HG03439 (cell line): ENCODE measurements around the gene ZFHX3.

Experiments used
- ATAC-seq: cut with Tn5 transposase; IDR thresholded peaks from one replicate; pipeline ENCODE4 v1.9.1; 2021; ENCODE audit warnings: mild to moderate bottlenecking, moderate library complexity; ENCODE audit not compliant: unreplicated experiment

ZFHX3 gene

GRCh38 chr16:72886346-72886974 lies 161.5 kb downstream of the ZFHX3 start:
- no peak for ATAC-seq

DNA sequence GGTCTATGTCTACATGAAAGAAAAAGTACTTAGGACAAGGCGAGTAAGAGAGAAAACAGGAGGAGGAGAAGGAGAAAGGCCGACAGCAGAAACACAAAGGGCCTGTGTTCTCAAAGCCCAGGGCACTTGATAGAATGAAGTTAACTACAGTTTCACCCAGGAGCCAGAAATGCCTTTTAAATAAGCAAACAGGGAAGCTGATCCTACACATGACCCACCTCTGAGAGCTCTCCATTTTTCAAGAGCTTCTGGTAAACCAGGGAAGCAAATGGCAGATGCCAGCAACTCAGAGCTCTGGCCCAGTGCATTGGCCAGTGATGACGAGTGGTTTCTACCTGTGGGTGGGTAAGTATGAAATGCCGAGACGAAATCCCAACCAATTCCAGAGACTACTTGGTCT lies 163.4 kb downstream of the ZFHX3 start:
- no peak for ATAC-seq

- ATAC-seq: no peak
Observed at GRCh38 chr16:72884037-72884436, 163.9 kb downstream of the ZFHX3 start.

DNA sequence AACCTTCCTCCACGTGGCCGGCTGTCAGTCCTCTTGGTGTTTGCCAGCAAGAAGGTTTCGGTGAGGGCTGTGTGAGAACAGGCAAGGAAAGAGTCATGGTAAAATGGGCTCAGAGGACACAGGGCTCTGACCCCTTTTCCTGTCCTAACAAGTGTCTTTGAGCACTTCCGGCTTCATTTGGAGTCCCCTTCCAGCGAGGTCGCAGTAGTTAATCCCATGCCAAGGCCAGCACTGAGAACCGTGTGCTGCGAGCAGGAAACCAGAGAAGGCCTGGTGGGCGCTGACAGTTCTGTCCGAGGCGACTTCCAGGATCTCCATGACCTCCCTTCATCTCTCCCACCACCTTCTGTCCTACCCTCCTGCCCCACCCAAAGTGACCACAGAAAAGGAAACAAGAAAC lies 168.1 kb downstream of the ZFHX3 start:
- ATAC-seq: no peak

DNA sequence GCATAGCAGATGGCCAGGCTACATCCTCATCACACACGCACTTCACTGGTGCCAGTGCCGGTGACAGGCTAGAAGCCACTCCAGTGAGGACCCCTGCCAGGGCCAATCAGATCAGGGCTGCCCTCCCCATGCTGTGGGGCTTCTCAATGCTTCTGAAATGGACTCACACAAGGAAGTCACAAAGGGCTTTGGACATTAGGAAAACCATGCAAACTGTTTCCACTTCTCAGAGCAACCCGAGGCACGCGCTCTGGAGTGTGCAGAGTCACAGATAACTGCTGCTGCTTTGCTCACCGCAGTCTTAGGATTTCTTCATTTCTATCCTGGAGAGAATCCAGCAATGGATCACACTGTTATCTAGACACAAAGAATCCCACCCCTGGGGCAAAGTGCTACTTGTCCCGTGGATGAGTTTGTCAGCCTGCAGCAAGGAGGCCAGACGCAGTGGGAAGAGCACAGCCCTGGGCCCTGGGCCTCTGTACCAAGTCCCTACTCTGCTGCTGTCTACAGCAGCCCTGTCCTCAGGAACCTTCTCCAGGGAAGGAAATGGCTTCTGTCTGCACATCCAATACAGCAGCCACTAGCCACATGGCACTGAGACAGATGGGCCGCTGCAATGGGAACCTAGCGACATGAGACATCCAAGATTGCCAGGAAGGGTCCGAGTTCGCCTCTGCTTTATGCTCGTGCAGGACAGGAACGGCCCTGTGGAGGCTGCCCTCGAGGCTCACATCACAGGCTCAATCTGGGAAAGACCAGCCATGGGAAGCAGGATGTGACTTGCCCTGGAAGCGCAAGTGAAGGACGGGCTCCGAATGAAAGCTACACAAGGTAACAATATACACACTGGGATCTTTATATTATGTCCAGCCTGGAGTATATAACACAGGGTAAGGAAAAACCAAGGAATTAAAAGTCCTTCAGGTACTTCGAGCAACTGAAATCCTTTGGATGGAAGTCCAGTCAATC lies 169.3 kb downstream of the ZFHX3 start:
- ATAC-seq: no peak

DNA sequence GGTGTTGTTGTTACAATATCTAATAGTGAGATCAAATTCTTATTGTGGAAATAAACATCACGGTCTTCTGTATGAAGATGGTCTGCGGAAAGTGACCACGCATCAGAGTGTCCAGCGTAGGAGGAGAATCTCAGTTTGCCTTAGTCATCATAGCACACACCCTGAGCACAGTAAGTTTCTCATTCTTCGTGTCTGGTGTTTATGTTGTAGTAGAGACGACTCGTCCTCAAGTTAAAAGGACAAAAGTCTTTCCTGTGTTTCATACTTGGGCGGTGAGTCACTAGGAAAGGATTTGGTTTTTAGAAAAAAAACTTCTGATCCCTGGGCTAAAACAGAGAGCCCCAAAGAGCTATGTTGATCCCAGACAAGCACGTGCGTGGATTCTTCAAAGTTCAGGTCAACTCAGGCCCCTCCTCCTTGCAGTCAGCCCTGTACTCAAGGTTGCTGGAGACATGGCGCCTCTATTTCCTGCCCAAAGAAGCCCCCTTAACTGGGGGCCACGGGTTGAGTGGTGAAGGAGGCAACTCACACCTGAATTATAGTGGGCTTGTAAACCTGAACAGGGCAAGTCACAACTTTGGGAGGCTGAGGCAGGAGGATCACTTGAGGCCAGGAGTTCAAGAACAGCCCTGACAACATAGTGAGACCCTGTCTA lies 170.4 kb downstream of the ZFHX3 start:
- ATAC-seq: no peak

DNA sequence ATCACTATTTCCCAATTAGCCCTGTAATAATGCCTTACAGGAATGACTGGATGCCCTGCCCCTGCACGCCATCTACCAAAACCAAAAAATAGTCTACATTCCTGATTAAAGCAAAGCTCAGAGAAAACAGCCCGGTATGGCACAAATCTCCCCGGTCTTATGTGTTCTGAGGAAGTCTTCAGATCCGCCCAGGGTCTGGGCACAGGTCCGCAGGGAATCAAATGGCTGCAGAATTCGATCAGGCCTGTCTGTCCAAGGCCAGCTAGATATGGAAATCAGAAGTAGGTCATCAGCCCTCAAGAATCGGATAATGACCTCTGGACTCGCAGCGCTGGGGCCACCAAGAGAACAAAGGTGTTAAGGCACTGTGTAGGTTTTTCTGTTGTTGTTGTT lies 171.0 kb downstream of the ZFHX3 start:
- no peak for ATAC-seq

GRCh38 chr16:72876221-72876620 lies 171.7 kb downstream of the ZFHX3 start:
- ATAC-seq: no peak

DNA sequence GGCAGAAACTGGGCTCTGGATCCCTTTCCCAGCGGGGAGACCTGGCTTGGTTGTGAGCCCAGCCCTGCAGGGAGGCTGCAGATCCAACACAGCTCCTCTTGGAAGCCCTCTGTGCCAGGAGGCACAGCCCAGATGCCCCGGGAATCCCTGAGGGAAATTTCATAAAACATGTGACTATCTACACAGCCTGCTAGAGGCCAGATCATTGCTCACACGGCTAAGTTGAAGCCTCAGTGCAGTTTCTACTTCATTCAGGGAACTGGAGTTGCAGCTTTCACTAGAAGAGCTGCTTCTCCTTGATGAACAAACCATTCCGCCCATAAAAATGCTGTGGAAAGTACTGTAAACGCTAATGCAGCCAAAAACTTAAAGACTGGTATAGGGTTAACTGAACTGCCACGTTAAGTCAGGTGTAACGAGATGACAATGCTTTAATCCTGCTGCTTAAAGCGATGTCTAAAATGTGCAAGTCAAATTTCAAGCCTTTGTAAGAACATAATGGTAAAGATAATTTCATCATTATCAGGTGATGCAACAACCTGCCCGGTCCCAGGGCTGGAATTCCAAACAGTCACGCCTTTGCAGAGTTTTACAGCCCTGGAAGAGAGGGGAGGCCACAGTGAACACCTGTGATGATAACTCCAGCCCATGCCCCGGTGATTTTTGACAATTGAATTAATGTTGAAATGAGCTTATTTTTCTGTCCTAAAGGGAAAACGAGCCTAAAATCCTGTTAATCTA lies 172.5 kb downstream of the ZFHX3 start:
- no peak for ATAC-seq

GRCh38 chr16:72873853-72874252 lies 174.1 kb downstream of the ZFHX3 start:
- no peak for ATAC-seq

- ATAC-seq: no peak
Observed at GRCh38 chr16:72873044-72873443, 174.9 kb downstream of the ZFHX3 start.

DNA sequence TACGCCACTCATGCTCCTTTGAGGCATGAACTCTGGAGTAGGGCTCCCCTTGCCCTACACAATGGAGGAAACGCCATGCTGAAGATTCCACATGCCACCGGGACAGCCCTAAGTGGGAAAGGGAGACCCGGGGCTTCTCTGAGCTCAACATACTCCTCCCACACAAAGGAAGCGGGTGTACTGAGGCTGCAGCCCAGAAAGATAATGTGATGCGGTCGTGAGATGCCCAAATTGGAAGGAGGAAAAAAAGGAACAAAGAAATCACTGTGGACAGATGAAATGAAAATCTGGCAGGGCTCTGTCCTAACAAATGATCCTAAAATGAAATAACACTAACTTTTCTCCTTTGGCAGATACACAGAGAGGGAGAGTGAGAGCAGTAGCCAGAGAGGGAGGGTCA lies 182.1 kb downstream of the ZFHX3 start:
- ATAC-seq: no peak

GRCh38 chr16:72865258-72865657 lies 182.7 kb downstream of the ZFHX3 start:
- ATAC-seq: no peak

GRCh38 chr16:72864130-72864833 lies 183.6 kb downstream of the ZFHX3 start:
- no peak for ATAC-seq

GRCh38 chr16:72862090-72862489 lies 185.8 kb downstream of the ZFHX3 start:
- no peak for ATAC-seq

GRCh38 chr16:72860726-72861562 lies 187.0 kb downstream of the ZFHX3 start:
- no peak for ATAC-seq

GRCh38 chr16:72859581-72859980 lies 188.3 kb downstream of the ZFHX3 start:
- ATAC-seq: no peak

GRCh38 chr16:72858665-72859493 lies 189.0 kb downstream of the ZFHX3 start:
- no peak for ATAC-seq
